ENCODE results near the gene C17orf50.

- TF ChIP-seq GATA3 (IDR thresholded peaks at IDR 0.05; ENCODE audit: low read depth, low read length) (no peak), GATA2 (IDR thresholded peaks at IDR 0.05; ENCODE audit: low read depth, low read length) (no peak)
Measured at GRCh38 chr17:35807371-35808144, 46.9 kb downstream of the C17orf50 start.

All from SH-SY5Y (cell line).